IPS-NIHi11 (cell line): ENCODE results near the gene MAML2.
A peak's percentile ranks its signal among the peaks of the same experiment; 100 is the strongest.
"Not testable (repeated sequence)": the region's sequence is repeated elsewhere in the genome, so short reads cannot be mapped to it uniquely, and the experiment has no call there.

Experiments used
- DNase-seq: peaks from one replicate; pipeline ENCODE4 v3.0.0; 2012; ENCODE audit warnings: mixed read lengths, low spot score

MAML2 gene

DNA sequence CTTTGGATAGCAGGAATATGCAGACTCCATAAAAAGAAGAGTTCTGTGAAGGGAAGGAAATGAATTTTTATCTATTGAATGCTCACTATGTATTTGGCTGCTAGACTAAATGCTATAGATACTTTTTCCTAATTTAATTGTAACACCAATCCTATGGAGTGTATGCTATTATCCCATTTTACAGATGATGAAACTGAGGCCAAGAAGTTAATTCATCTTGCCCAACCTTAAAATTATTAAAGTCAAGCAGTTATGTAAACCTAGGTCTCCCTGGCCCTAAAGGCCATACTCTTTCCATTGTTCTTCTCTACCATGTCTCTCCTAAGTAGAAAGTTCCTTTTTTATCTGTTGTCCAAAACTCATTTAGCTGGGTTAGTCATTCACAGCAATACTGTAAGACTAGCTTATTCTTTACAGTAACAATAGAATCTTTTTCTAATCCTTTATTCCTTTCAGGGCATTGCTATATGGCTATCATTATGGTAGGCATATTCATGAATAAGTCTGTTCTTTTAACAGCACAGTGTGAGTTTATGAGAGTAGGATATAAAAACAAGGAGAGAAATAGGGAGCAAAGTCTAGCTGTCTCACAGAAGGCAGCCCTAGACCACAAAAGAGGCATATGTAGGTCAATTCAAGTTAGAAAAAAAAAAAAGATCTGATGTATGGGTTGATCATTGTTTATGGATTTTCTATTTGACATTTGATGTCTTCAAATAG is 50.5 kb downstream of the MAML2 start:
- no peak for DNase-seq

DNA sequence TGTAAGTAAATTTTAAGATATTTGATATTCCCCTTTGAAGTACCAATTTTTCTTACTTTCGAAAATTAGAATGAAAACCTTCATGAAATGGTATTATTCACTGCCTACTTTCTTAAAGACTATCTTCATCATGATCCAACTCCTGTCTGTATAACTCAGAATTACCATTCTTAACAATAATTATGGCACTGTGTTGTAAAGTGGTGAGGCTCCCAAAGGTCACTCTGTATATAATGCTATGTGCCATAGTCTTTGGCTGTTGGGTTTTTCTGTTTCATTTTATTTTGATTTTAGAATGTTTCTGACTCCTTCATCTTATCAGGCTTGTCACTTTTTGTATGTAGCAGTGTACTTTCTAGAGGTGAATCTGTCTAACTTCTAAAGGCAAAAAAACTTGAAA is 52.4 kb downstream of the MAML2 start:
- no peak for DNase-seq

DNA sequence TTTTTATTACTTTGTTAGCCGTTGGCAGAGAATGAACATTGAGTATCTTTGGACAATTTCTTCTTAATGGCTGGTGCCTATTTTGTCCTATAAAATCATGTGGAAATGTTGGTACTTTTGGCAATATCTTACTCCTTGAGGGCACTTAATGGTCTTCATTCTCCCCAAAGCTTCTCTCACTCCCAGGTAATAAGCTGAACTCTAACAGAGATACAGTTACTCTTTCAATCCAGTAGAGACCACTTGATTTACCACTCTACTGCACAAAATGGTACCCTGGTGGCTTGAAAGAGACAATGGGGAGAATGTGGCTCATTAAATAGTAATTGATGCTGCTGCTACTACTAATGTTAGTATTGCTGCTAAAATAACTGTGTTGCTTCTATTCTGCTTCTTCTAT is 53.0 kb downstream of the MAML2 start:
- no peak for DNase-seq

DNA sequence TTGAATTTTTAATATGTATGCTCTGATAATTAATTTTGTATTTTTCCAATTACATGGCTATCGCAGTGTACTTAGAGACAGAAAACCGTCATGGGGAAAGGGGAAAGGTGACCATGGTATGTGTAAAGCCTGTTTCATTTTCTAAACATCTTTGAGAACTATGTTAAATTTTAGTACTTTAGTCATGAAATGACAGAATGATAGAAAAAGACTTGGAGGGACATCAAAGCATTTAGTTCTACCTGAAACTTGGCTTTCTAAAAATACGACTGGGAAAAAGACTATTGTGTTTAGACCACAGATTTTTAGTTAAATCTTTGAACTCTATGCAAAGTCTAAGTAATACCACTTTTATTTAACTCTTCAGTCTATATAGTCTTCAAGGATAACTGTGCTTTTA is 54.1 kb downstream of the MAML2 start:
- no peak for DNase-seq

DNA sequence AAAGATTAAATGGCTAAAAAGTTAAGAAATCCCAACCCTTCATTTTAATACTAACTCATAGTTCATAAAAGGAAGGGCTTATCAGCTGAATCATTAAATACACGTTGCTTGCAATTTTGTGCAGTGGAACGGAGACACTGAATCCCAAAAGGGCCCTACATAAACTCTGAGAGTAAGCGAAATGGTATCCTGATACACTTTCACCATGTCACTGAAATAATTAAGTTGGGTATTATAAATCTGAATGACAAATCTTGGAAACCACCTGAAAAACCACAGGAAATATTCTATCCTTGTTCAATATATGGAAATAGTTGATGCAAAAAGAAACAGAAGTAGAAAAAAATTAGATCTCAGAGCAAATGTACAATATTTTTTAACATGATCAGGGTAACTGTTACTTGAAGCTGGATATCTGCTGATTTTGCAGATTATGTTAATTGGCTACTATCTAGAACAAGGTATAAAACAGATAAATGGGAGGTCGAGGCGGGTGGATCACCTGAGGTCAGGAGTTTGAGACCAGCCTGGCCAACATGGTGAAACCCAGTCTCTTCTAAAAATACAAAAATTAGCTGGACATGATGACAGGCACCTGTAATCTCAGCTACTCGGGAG is 55.1 kb downstream of the MAML2 start:
- DNase-seq, result no peak

DNA sequence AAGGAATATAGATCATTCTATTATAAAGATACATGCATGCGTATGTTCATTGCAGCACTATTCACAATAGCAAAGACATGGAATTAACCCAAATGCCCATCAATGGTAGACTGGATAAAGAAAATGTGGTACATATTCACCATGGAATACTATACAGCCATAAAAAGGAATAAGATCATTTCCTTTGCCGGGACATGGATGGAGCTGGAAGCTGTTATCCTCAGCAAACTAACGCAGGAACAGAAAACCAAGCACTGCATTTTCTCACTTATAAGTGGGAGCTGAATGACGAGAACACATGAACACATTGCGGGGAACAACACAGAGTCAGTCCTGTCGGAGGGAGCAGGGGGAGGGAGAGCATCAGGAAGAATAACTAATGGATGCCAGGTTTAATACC is 57.0 kb downstream of the MAML2 start:
- not testable (repeated sequence) for DNase-seq

DNA sequence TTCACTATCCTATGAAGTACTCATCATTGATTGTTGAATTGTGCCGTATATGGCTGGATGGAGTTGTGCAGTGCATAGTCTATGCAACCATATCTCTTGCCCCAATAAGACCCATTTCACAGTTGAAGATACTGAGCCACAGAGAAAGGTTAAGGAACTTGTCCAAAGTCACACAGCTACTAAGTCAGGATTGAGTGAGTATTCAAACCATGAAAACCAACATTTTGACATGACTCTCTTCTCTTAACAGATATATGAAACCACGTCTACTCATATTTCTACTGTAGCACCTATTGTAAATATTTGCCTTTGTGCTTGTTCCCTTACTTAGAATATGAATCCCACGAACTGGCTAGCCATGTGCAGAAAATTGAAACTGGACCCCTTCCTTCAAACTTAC is 58.1 kb downstream of the MAML2 start:
- no peak for DNase-seq

DNA sequence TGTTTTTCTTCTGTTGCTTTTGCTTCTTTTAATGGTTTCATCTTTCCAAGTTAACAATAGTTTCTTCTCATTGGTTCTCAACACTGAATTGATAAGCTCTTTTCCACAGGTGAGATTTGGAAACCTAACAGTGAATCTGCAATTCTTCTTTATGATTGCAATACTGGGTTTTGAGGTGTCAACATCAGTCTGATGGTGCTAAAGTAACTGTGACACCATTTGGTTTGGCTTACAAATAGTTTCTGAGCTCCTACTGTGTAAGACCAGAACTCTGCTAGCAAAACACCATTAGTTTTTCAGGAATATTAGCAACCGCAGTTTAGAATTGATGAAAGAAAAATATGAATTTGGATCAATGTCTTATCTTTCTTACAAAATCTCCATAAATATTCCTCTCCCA is 58.6 kb downstream of the MAML2 start:
- DNase-seq, result no peak

DNA sequence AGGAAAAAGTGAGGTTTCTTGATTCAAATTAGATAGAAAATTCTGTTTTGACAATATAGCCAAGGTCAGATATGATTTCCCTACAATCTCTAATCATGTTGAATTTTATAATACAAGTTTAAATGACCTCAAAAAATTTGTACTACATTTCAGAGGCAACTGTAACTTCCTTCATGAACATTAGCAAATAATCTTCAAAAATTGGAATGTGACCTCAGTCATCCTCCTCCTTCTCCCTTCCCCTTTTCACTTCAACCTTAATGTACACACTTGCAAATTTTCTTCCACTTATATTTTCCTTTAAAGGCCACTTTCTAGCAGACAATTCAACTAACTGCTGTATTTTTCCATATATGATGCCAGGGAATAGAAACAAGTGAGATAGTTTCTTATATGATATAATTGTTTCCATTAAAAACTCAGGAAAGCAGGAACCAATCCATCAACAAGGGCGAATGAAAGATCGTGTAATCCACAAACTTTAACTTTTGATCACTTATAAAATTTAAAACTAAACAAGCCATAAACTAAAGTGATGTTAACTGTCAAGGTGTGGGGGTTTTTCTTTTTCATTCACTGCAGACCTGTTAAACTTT is 60.3 kb downstream of the MAML2 start:
- DNase-seq, result no peak

DNA sequence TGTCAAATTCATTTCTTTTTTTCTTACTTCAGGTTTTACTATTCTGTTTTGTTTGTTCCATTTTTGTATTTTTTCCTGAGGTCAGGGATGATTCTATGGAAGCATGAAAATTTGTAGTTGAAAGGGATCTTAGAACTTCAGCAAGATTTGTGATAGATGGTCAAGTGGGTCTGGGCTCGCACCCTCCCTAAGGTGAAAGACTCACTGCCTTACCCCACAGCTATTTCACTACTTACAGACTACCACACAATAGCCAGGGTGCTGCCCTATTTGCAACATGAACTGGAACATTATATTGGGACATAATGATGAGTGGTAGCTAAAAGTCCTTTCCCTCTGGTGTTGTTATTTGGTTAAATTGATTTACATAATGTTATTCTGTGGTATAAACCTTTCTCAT is 62.6 kb downstream of the MAML2 start:
- DNase-seq, result no peak

DNA sequence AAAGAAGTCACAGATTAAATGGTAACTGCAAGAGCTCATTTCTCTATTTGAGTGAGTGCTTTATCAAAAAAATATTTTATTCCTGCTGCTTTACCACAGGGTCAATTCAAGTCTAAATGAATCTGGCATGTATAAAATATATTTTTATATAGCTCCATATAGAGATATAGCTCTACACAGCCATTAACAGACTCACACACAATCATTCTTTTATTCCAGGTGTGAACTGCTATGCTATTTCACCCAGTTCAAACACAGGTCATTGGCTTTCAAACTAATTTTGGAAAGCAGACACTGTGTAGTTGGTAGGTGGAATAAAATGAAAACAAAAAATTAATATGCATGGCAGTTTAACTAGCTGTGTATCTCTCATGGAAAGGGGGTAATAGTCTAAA is 63.1 kb downstream of the MAML2 start:
- DNase-seq, result no peak

DNA sequence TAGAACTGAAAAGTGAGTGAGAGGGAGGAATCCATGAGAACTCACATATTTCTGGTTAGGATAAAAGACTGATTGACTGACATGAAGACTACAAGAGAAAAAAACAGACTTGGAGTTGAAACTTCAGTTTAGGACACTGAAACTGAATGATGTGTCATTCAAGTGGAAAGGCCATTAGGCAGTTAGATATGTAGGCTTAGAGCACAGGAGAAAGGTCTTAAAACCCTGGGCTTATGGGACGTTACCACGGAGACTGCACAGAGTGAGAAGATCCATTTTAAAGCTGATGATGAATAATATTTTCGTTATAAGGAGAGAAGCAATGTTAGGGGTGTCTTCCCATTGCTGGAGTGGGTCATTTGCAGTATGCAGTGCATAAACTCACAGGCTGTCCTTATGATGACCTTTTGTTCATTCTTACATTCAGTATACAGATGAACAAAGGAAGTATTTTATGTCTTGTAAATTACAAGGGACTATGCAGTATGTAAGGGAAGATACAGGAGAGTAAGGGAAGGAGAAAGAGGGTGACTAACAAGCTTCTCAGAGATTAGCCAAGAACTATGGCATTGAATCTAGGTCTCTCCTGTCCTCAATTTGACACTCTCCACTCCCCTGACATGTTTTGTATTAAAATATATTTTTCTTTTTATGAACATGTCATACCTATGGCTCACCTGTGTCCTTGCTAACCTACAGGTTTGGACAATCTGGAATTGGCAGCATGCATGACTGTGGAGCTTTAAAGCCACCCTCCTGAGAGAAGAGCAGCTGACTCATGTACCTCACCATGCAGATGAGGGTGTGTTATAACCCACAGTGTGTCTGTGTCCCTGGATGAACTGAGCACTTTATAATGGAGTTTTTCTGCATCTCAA is 63.7 kb downstream of the MAML2 start:
- no peak for DNase-seq

DNA sequence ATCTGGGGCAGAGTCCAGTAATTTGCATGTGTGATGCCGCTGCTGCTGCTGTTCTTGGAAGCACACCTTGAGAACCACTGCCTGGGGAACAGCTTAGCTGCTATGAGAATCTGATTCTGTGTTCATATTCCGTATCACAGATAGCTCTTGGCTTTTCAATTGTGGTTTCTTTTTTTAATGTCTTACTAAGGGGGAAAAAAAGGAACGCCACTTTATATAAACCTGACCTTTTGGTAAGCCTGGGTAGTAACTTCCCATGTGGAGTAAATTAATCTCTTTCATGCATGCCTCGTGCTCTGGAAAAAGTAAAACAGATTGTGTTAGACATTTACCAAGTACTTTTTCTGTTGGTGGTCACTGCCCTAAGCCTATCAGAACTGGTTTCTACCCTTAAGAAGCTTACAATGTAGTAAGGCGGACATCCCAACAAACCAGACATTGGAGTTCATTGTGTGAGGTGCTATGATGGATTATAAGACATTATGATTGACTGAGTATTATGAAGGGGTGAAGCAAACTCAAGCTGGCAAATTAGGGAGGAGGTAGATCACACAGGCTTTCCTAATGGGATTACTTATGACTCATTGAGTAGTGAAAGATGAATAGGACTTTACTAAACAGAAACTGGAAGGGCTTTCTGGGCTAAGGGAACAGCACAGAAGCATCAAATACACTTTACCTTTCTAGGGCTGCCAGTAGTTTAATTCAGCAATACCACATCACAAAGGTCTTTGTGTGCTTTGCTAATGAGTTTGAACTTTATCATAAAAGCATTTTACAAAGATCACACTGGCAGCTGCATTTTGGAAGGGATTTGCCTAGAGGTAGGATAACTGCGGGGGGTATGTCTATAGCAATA is 64.7 kb downstream of the MAML2 start:
- no peak for DNase-seq

DNA sequence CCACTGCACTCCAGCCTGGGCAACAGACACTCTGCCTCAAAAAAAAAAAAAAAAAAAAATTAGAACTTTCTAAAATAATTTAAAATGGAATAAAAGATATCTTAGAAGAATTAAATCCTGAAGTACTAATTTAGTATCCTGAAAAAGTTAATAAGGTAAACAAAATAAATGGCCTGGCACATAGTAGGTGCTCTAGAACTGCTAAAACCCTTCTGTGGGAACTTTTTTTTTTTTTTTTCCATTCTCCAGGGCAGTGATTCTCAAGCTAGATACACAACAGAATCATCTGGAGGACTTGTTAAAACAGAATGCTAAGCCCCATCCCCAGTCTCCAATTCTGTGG is 65.3 kb downstream of the MAML2 start:
- DNase-seq, result no peak

DNA sequence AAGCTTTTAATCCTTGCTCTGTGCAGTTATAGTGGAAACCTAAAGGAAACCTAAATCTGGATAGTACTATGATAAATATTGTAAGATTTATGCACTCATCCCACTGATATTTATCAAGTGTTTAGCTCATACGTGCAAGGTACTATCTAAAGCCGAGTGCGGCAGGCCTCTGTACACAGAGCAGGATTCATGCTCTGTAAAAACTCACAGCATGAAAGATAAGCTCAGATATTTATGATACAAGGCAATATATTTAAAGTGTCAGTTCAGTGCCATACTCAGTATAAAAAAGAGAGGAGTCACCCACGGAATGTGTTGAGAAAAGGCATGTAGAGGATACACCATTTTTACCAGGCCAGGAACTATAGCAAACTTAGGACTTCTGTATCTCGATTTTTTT is 66.2 kb downstream of the MAML2 start:
- DNase-seq, result no peak

DNA sequence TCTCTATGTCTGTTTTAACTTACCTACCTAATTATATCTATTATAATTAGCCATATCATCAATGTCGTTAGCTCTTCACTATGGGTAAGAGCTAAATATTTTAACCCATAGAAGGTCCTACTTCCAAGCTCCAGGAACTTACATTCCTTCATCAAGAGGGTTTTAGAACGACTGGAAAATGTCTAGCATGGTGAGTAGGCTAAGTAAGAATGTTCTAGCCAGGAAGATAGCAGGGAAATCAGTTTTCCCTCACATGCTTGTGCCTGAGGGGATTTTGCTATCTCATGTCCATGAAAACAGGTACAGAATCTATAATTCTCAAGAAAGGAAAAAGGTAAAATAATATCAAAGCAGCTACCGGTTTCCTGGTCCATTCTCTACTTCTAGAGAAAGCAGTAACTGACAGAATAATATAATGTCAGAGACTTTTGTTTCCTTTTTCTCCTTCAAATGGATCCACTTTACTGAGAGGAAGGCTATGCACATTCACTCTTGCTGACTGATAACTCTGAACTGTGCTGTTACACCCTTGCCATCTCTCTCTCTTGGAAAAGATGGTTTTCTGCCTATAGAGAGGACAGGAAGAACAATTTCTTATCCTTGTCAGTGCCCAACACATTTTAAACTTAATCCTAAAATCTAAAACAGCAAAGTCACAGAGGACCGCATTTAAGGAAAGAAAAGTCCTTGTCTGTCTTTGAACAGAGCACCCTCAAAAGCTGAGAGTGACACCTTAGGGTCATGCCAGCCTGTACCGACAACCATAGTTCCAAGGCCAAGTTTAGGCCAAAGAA is 67.0 kb downstream of the MAML2 start:
- no peak for DNase-seq

DNA sequence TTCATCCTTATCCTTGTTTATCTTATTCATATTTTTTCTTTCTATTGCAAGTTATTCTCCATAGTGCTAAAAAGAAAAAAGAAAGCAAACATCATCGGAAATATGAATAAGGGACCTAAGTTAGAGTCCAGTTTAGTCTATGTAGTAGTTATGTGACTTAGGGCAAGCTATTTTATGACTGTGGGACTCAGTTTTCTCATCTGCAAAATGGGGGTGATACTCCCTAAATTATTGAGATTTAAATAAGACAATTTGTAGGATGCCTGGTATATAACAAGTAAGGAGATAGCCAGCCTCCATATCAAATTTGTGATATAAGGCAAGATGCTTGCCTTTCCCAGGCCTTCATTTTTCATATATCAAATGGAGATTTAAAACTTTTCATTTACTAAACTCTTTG is 69.5 kb downstream of the MAML2 start:
- no peak for DNase-seq

DNA sequence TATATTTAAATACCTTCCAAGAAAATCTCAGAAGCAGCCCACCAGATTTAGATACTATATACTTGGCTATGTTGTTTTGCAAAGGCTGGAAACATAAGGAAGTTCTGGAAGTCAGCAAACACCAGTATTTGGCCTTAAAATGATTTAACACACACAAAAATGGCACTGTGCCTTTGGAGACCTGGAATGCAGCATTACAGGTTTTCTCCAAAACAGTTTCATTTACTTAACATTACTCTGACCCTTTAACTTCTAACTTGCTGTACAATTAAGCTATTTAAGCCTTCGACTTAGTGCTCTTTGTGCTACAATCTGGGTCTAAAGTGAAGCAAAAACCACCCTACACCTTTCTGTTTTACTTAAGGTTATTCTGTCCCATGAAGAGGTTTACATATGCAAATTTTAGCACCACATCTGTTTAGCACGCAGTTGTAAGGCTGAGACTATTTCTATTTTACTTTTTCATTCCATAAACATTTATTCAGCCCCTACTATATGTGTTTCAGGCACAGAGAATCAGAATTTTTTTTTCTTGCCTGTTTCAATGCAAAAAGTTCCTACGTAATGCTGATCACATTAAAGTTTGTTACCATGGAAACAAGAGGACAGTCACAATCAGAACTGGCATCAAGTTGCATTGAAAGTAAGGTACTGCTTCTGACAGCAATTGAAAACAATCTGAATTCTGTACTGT is 70.3 kb downstream of the MAML2 start:
- DNase-seq, result peak; percentile 22

DNA sequence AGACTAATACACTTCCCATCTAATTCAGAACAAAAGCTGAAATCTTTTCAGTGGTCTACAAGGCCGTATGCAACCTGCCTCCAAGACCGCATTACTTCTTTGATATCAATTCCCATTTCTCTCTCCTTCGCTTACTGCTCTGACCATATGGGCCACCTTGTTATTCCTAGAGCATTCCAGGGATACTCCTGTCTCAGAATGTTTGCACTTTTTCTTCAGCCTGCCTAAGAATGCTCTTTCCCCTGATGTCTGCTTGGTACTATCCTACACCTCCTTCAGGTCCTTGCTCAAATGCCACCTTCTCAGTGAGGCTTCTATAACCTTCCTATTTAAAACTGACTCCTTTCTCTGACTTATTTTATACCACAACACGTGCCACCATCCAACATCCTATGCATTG is 71.2 kb downstream of the MAML2 start:
- DNase-seq, result no peak

DNA sequence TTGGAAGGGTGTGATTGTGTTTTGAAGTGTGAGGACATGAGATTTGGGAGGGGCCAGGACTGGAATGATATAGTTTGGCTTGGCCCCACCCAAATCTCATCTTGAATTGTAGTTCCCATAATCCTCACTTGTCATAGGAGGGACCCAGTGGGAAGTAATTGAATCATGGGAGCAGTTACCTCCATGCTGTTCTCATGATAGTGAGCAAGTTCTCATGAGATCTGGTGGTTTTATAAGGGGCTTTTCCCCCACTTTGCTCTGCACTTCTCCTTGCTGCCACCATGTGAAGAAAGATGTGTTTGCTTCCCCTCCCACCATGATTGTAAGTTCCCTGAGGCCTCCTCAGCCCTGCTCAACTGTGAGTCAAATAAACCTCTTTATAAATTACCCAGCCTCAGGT is 71.6 kb downstream of the MAML2 start:
- not testable (repeated sequence) for DNase-seq
